B cell (primary cell): ENCODE data around the gene GCDH. TPM values are rescaled to one million over a fixed set of nuclear protein-coding genes. Genes with fewer than 3 reads are reported as not detected.

Experiments
- ATAC-seq: fragments of 200-7000 bp; cut with Tn5 transposase; one replicate; pipeline ENCODE4 v1.10.0; 2021; ENCODE audit warnings: low read depth, mild to moderate bottlenecking, moderate number of reproducible peaks, moderate library complexity
- CTCF ChIA-PET: fragments of 350-600 bp; sonication (Branson Sonifier 250); formaldehyde crosslinking; loops from one replicate; lab custom pipeline; 2021; ENCODE audit warnings: antibody characterized with exemption, inconsistent platforms; lab: Charles Lee
- POLR2A ChIA-PET: fragments of 350-600 bp; sonication (Branson Sonifier 250); formaldehyde crosslinking; loops from one replicate; lab custom pipeline; 2021; ENCODE audit warnings: antibody characterized with exemption; lab: Charles Lee
- DNase-seq: peaks from one replicate; pipeline ENCODE4 v3.0.0; 2013
- H2AFZ ChIP-seq: 2 replicates; pipeline ENCODE4 v1.6.1; 2012; ENCODE audit warnings: mild to moderate bottlenecking, low read depth, low read length; ENCODE audit not compliant: insufficient read depth, poor library complexity, severe bottlenecking
- H3K27ac ChIP-seq, 2 donors: 1 replicate in 1 of 2; 2 replicates in 1 of 2; pipeline ENCODE4 v1.5.1; 2012 to 2013; ENCODE audit warnings: low read length in 2 of 2, mild to moderate bottlenecking in 2 of 2, moderate library complexity in 1 of 2
- H3K27me3 ChIP-seq, 4 experiments: fragments of 200-600 bp in 1 of 4; sonication (generic) in 1 of 4; replicated peaks in 1 of 4; 1 replicate in 2 of 4; 2 replicates in 2 of 4; pipeline versions ENCODE4 v1.6.1 to v1.7.0; 2013 to 2016; ENCODE audit warnings: low read length in 3 of 4, mild to moderate bottlenecking in 2 of 4, mixed read lengths in 1 of 4, moderate library complexity in 1 of 4; ENCODE audit not compliant: insufficient read depth in 4 of 4, control insufficient read depth in 3 of 4; ENCODE audit errors: control extremely low read depth in 1 of 4
- H3K36me3 ChIP-seq, 2 experiments: replicated peaks in 1 of 2; 1 replicate in 1 of 2; 2 replicates in 1 of 2; pipeline versions ENCODE4 v1.6.1 to v1.7.1; 2013; ENCODE audit warnings: low read length in 1 of 2; ENCODE audit not compliant: insufficient read depth in 2 of 2, control insufficient read depth in 1 of 2; ENCODE audit errors: control extremely low read depth in 1 of 2, extremely low read depth in 1 of 2
- H3K4me1 ChIP-seq, 2 donors: fragments of 200-600 bp in 1 of 2; sonication (generic) in 1 of 2; 1 replicate in 1 of 2; 2 replicates in 1 of 2; pipeline versions ENCODE4 v1.5.1 to v1.6.1; 2013 to 2017; ENCODE audit warnings: low read length in 2 of 2; ENCODE audit not compliant: control insufficient read depth in 2 of 2, insufficient read depth in 2 of 2
- H3K4me2 ChIP-seq: replicated peaks from 2 replicates; pipeline ENCODE3; 2012; ENCODE audit warnings: mild to moderate bottlenecking, low read depth, low read length; ENCODE audit not compliant: poor library complexity, severe bottlenecking
- H3K4me3 ChIP-seq, 5 experiments: fragments of 200-600 bp in 1 of 5; sonication (generic) in 1 of 5; 1 replicate in 3 of 5; 2 replicates in 2 of 5; pipeline versions ENCODE4 v1.5.1 to v1.7.0; 2011 to 2016; ENCODE audit warnings: low read length in 4 of 5, mild to moderate bottlenecking in 4 of 5, low read depth in 2 of 5, control low read depth in 1 of 5, moderate library complexity in 1 of 5; ENCODE audit not compliant: insufficient read depth in 1 of 5; ENCODE audit errors: control extremely low read depth in 1 of 5, extremely low read depth in 1 of 5
- H3K79me2 ChIP-seq: fragments of 200-600 bp; sonication (generic); one replicate; pipeline ENCODE4 v1.6.0; 2016; ENCODE audit warnings: low read length; ENCODE audit not compliant: control insufficient read depth, insufficient read depth
- H3K9ac ChIP-seq: fragments of 200-600 bp; sonication (generic); 2 replicates; pipeline ENCODE4 v1.6.1; 2017; ENCODE audit warnings: mild to moderate bottlenecking, low read length, moderate library complexity
- H3K9me3 ChIP-seq, 3 donors: one replicate each; pipeline versions ENCODE4 v1.6.1 to v1.7.1; 2013; ENCODE audit warnings: low read length in 2 of 3; ENCODE audit not compliant: control insufficient read depth in 2 of 3, insufficient read depth in 1 of 3; ENCODE audit errors: control extremely low read depth in 1 of 3
- H4K20me1 ChIP-seq: 2 replicates; pipeline ENCODE4 v1.6.0; 2012; ENCODE audit warnings: mild to moderate bottlenecking, low read length; ENCODE audit not compliant: insufficient read depth, control insufficient read depth, poor library complexity, severe bottlenecking
- H3K27ac Mint-ChIP-seq: one replicate; pipeline ENCODE4 v1.8.0; 2021; ENCODE audit warnings: mixed read lengths
- H3K27me3 Mint-ChIP-seq: one replicate; pipeline ENCODE4 v1.8.0; 2021; ENCODE audit warnings: mixed read lengths
- H3K4me1 Mint-ChIP-seq: one replicate; pipeline ENCODE4 v1.8.0; 2021; ENCODE audit warnings: mixed read lengths
- H3K4me3 Mint-ChIP-seq: one replicate; pipeline ENCODE4 v1.8.0; 2021; ENCODE audit warnings: mixed read lengths
- H3K9me3 Mint-ChIP-seq: one replicate; pipeline ENCODE4 v1.8.0; 2022; ENCODE audit warnings: mixed read lengths; ENCODE audit not compliant: insufficient read depth
- EZH2 ChIP-seq: IDR thresholded peaks from 2 replicates; pipeline ENCODE4 v1.6.1; 2012; ENCODE audit warnings: borderline replicate concordance, low read depth, mild to moderate bottlenecking, moderate library complexity, low read length; ENCODE audit not compliant: insufficient read depth, poor library complexity, severe bottlenecking
- WGBS: methylation state at CpG from one replicate; pipeline ENCODE4 v1.1.5; 2013; ENCODE audit warnings: missing lambda C conversion rate; ENCODE audit not compliant: insufficient coverage; 5-methylcytosine and 5-hydroxymethylcytosine counted together
- intact Hi-C: fragments of 100-400 bp; cut with micrococcal nuclease; formaldehyde crosslinking; loops from one replicate; pipeline ENCODE4 v1.10.0; 2022
- polyA plus RNA-seq: library from polyadenylated mRNA; depleted of rRNA; stranded (reverse); fragments of >200 nt; gene quantifications from 2 replicates; pipeline ENCODE4 v1.2.3, GENCODE V29; 2012
- total RNA-seq, 2 donors: library from RNA; stranded (reverse); fragments of 120-200 nt in 1 of 2; gene quantifications; 1 replicate in 1 of 2; 2 replicates in 1 of 2; pipeline versions ENCODE4 v1.2.3 to v1.2.4, GENCODE V29; 2013 to 2022
- TF ChIP-seq, protein P1 (sequence below): fragments of 200-600 bp; IDR thresholded peaks from one replicate; pipeline ENCODE4 v1.8.0; 2022; ENCODE audit warnings: antibody characterized with exemption, mild to moderate bottlenecking

Gene GCDH
- total and polyA plus RNA-seq, 2 donors (not counting 1 experiment from before 2014, with no cell fraction given): 48.9 to 61.2 TPM

- Mint-ChIP-seq H3K27me3 (no peaks in the 10 kb centered on the region), H3K9me3 (no peaks in the 10 kb centered on the region), H3K4me1 (peaks cover 55% of the 10 kb centered on the region), H3K4me3 (peak within 1 kb of the TSS; percentile 98), H3K27ac (peak within 1 kb of the TSS; percentile 96)
- POLR2A ChIA-PET: interaction anchor here (0.6 to 1.7 kb wide), 7 partner anchors 10 to 1014 kb away, joined by 3 to 9 read pairs (median 4); partner anchors contain the start of genes FBXW9, GCDH and SYCE2
- peak within 1 kb of the TSS; percentile 79 to 97 for H3K27ac ChIP-seq
- peaks cover 0 to 34% of the 10 kb centered on the region in 2 experiments for H3K36me3 ChIP-seq
- H3K4me3 ChIP-seq: peak within 1 kb of the TSS; percentile 77 to 95 (median 93)
- H3K9me3 ChIP-seq: no peaks in the 10 kb centered on the region
- H3K4me2 ChIP-seq: peak within 1 kb of the TSS; percentile 89
- H3K4me1 ChIP-seq: peaks cover 38 to 58% of the 10 kb centered on the region in 2 donors
- peak; percentile 86 for ATAC-seq
- intact Hi-C loops: loop anchor here (1.0 to 2.0 kb wide), 4 partner anchors 19 to 47 kb away; partner anchors contain the start of genes GADD45GIP1, GCDH and SYCE2
- peak within 1 kb of the TSS; percentile 69 for H2AFZ ChIP-seq
- WGBS: under 1% methylated on average over 62 of the region's 63 CpGs
- H4K20me1 ChIP-seq: peaks cover 41% of the 10 kb centered on the region
- CTCF ChIA-PET: interaction anchor here (0.7 to 1.4 kb wide), 6 partner anchors 9 to 155 kb away, joined by 3 to 11 read pairs (median 3); no protein-coding TSS in a partner anchor
- peak; percentile 100 for DNase-seq
- peaks cover 59% of the 10 kb centered on the region for H3K79me2 ChIP-seq
- TF ChIP-seq, protein P1, sequence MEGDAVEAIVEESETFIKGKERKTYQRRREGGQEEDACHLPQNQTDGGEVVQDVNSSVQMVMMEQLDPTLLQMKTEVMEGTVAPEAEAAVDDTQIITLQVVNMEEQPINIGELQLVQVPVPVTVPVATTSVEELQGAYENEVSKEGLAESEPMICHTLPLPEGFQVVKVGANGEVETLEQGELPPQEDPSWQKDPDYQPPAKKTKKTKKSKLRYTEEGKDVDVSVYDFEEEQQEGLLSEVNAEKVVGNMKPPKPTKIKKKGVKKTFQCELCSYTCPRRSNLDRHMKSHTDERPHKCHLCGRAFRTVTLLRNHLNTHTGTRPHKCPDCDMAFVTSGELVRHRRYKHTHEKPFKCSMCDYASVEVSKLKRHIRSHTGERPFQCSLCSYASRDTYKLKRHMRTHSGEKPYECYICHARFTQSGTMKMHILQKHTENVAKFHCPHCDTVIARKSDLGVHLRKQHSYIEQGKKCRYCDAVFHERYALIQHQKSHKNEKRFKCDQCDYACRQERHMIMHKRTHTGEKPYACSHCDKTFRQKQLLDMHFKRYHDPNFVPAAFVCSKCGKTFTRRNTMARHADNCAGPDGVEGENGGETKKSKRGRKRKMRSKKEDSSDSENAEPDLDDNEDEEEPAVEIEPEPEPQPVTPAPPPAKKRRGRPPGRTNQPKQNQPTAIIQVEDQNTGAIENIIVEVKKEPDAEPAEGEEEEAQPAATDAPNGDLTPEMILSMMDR: no peak
- TF ChIP-seq EZH2: no peak
- H3K9ac ChIP-seq: peak within 1 kb of the TSS; percentile 99
- H3K27me3 ChIP-seq: no peaks in the 10 kb centered on the region
These were observed 47.2 kb downstream of the GCDH start, which contains the start of gene CALR for GRCh38 chr19:12937927-12938778. Gene CALR, plus strand, starts transcription at chr19:12938609. Its CDS starts 71 bp downstream, at chr19:12938680.
